Measurements from ENCODE around the gene MACIR.

The MACIR gene

GRCh38 chr5:103224894-103225246 lies 33.7 kb upstream of the MACIR start:
- ChIA-PET POLR2A (ENCODE audit: low non-redundant PET) (no interaction called here), CTCF (interaction anchor here (0.5 to 1.8 kb wide), 15 partner anchors 9 to 1526 kb away, joined by 3 to 11 read pairs (median 4); no protein-coding TSS in a partner anchor)
- TF ChIP-seq CTCF (conservative IDR thresholded peaks at IDR 0.05; ENCODE audit: low read depth): peak; percentile 32; the same call in 1 of the 2 replicates
- H3K27ac ChIP-seq: no peak overlapping the region
- no peak for DNase-seq (ENCODE audit: low spot score)

GRCh38 chr5:103228061-103228460 lies 30.5 kb upstream of the MACIR start:
- POLR2A ChIA-PET (ENCODE audit: low non-redundant PET): no interaction called here
- no peak for TF ChIP-seq CTCF (conservative IDR thresholded peaks at IDR 0.05; ENCODE audit: low read depth)
- H3K27ac ChIP-seq: no peak overlapping the region
- CTCF ChIA-PET: no interaction called here
- DNase-seq (ENCODE audit: low spot score): no peak

- ChIA-PET CTCF (no interaction called here), POLR2A (ENCODE audit: low non-redundant PET) (no interaction called here)
- no peak for TF ChIP-seq CTCF (conservative IDR thresholded peaks at IDR 0.05; ENCODE audit: low read depth)
- no peak for DNase-seq (ENCODE audit: low spot score)
- no peak overlapping the region for H3K27ac ChIP-seq
These were observed 30.0 kb upstream of the MACIR start for GRCh38 chr5:103228588-103228987.

- no peak overlapping the region for H3K27ac ChIP-seq
- peak; percentile 33 for DNase-seq (ENCODE audit: low spot score)
- ChIA-PET POLR2A (ENCODE audit: low non-redundant PET) (no interaction called here), CTCF (interaction anchor here (0.5 to 2.2 kb wide), 12 partner anchors 9 to 733 kb away, joined by 3 to 18 read pairs (median 4); no protein-coding TSS in a partner anchor)
- peak; percentile 81 for TF ChIP-seq CTCF (conservative IDR thresholded peaks at IDR 0.05; ENCODE audit: low read depth)
These were observed 26.1 kb upstream of the MACIR start for GRCh38 chr5:103232393-103232999.

- POLR2A ChIA-PET (ENCODE audit: low non-redundant PET): no interaction called here
- no peak overlapping the region for H3K27ac ChIP-seq
- DNase-seq (ENCODE audit: low spot score): no peak
- TF ChIP-seq CTCF (conservative IDR thresholded peaks at IDR 0.05; ENCODE audit: low read depth): no peak
- CTCF ChIA-PET: no interaction called here
These were observed 24.2 kb upstream of the MACIR start for GRCh38 chr5:103234239-103234975.

GRCh38 chr5:103235891-103236290 lies 22.7 kb upstream of the MACIR start:
- no peak for DNase-seq (ENCODE audit: low spot score)
- H3K27ac ChIP-seq: no peak overlapping the region
- ChIA-PET POLR2A (ENCODE audit: low non-redundant PET) (no interaction called here), CTCF (interaction anchor here (0.6 kb wide), 1 partner anchor 57 kb away, joined by 5 read pairs; no protein-coding TSS in a partner anchor)
- no peak for TF ChIP-seq CTCF (conservative IDR thresholded peaks at IDR 0.05; ENCODE audit: low read depth)

All from RWPE1 (cell line).